ENCODE measurements around the gene SNX24. TPM values are rescaled to one million over a fixed set of nuclear protein-coding genes. Genes with fewer than 3 reads are reported as not detected.

SNX24 gene
- total and polyA plus RNA-seq, 4 donors = 6.3 to 10.1 (median 9.1) TPM

DNA sequence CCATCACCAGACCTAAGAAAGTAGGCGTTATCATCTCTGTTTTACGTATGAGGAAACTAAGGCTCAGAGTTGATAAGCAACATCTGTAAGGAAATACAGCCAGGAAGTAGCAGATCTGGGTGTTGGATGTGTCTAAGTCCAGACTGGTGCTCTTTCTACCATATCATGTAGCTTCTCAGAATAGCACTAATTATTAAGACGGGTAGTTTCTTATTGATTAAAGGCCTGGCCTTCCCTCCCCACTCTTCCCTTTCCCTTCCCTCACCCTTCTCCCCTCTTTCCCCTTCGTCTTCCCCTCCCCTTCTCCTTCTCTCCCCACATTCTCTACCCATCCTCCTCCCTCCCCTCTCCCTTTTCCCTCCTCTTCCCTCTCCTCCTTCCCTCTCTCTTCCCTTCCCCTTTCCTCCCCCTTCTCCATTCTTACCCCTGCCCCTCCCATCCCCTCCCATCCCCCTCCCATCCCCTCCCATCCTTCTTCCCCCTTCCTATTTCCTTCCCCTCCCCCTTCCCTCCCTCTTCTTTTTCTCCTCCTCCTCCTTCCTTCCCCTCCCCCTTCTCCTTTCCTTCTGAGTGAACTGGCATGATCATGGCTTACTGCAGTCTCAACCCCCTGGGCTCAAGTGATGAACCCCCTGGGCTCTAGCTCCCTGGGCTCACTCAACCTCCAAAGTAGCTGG lies 79.4 kb downstream of the SNX24 start:
- H3K27ac ChIP-seq (ENCODE audit: low read depth in 1 of 2, low read length in 2 of 2) = no peak overlapping the region
- H3K9me3 ChIP-seq (ENCODE audit: control insufficient read depth in 4 of 4, low read length in 3 of 4) = no peaks in the 10 kb centered on the region
- H3K27me3 ChIP-seq (ENCODE audit: control insufficient read depth in 4 of 4, insufficient read depth in 4 of 4, low read length in 3 of 4) = no peaks in the 10 kb centered on the region
- H3K4me3 ChIP-seq (ENCODE audit: low read depth in 1 of 3, low read length in 3 of 3) = no peak overlapping the region
- DNase-seq (ENCODE audit: low spot score) = no peak
- TF ChIP-seq FOXA2 (IDR thresholded peaks at IDR 0.05) = no peak
- TF ChIP-seq EGR1 (IDR thresholded peaks at IDR 0.05; ENCODE audit: low read depth in 2 of 2) = no peak
- TF ChIP-seq, protein P1, sequence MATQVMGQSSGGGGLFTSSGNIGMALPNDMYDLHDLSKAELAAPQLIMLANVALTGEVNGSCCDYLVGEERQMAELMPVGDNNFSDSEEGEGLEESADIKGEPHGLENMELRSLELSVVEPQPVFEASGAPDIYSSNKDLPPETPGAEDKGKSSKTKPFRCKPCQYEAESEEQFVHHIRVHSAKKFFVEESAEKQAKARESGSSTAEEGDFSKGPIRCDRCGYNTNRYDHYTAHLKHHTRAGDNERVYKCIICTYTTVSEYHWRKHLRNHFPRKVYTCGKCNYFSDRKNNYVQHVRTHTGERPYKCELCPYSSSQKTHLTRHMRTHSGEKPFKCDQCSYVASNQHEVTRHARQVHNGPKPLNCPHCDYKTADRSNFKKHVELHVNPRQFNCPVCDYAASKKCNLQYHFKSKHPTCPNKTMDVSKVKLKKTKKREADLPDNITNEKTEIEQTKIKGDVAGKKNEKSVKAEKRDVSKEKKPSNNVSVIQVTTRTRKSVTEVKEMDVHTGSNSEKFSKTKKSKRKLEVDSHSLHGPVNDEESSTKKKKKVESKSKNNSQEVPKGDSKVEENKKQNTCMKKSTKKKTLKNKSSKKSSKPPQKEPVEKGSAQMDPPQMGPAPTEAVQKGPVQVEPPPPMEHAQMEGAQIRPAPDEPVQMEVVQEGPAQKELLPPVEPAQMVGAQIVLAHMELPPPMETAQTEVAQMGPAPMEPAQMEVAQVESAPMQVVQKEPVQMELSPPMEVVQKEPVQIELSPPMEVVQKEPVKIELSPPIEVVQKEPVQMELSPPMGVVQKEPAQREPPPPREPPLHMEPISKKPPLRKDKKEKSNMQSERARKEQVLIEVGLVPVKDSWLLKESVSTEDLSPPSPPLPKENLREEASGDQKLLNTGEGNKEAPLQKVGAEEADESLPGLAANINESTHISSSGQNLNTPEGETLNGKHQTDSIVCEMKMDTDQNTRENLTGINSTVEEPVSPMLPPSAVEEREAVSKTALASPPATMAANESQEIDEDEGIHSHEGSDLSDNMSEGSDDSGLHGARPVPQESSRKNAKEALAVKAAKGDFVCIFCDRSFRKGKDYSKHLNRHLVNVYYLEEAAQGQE (IDR thresholded peaks at IDR 0.05) = no peak
- TF ChIP-seq, protein P2, sequence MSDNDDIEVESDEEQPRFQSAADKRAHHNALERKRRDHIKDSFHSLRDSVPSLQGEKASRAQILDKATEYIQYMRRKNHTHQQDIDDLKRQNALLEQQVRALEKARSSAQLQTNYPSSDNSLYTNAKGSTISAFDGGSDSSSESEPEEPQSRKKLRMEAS (IDR thresholded peaks at IDR 0.05) = no peak
- TF ChIP-seq RAD21 (IDR thresholded peaks at IDR 0.05) = no peak
- 87% methylated on average over 4 of the region's 4 CpGs for WGBS
- H3K9ac ChIP-seq (ENCODE audit: low read depth in 1 of 2, low read length in 2 of 2) = no peak overlapping the region
- H3K4me1 ChIP-seq (ENCODE audit: control insufficient read depth in 4 of 4, insufficient read depth in 4 of 4, low read length in 3 of 4) = no peaks in the 10 kb centered on the region
- H3K36me3 ChIP-seq (ENCODE audit: control insufficient read depth in 4 of 4, insufficient read depth in 3 of 4, low read depth in 1 of 4, low read length in 3 of 4) = no peaks in the 10 kb centered on the region

DNA sequence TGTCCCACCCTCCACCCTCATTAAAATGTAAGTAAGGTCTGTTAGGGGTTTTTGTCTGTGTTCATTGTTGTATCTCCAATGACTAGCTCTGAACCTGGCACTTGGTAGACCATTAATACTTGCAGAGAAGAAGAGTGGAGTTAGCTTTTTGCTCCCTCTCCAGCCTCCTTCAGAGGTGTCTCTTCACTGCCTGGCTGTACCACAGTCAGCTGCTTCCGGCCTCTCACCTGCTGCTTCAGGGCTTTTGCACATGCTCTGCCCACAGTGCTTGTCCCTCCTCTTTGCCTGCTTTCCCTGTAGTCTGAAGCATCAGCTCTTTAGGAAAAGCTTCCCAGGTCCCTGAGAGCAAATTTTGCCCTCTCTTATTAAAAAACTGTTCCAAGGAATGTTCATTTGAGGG lies 83.6 kb downstream of the SNX24 start:
- no peaks in the 10 kb centered on the region for H3K36me3 ChIP-seq (ENCODE audit: control insufficient read depth in 4 of 4, insufficient read depth in 3 of 4, low read depth in 1 of 4, low read length in 3 of 4)
- H3K9ac ChIP-seq (ENCODE audit: low read depth in 1 of 2, low read length in 2 of 2) = no peak overlapping the region
- TF ChIP-seq, protein P3, sequence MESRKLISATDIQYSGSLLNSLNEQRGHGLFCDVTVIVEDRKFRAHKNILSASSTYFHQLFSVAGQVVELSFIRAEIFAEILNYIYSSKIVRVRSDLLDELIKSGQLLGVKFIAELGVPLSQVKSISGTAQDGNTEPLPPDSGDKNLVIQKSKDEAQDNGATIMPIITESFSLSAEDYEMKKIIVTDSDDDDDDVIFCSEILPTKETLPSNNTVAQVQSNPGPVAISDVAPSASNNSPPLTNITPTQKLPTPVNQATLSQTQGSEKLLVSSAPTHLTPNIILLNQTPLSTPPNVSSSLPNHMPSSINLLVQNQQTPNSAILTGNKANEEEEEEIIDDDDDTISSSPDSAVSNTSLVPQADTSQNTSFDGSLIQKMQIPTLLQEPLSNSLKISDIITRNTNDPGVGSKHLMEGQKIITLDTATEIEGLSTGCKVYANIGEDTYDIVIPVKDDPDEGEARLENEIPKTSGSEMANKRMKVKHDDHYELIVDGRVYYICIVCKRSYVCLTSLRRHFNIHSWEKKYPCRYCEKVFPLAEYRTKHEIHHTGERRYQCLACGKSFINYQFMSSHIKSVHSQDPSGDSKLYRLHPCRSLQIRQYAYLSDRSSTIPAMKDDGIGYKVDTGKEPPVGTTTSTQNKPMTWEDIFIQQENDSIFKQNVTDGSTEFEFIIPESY (IDR thresholded peaks at IDR 0.05) = no peak
- no peak for TF ChIP-seq RAD21 (IDR thresholded peaks at IDR 0.05)
- no peak for TF ChIP-seq HNF4A (conservative IDR thresholded peaks at IDR 0.05)
- TF ChIP-seq, protein P4, sequence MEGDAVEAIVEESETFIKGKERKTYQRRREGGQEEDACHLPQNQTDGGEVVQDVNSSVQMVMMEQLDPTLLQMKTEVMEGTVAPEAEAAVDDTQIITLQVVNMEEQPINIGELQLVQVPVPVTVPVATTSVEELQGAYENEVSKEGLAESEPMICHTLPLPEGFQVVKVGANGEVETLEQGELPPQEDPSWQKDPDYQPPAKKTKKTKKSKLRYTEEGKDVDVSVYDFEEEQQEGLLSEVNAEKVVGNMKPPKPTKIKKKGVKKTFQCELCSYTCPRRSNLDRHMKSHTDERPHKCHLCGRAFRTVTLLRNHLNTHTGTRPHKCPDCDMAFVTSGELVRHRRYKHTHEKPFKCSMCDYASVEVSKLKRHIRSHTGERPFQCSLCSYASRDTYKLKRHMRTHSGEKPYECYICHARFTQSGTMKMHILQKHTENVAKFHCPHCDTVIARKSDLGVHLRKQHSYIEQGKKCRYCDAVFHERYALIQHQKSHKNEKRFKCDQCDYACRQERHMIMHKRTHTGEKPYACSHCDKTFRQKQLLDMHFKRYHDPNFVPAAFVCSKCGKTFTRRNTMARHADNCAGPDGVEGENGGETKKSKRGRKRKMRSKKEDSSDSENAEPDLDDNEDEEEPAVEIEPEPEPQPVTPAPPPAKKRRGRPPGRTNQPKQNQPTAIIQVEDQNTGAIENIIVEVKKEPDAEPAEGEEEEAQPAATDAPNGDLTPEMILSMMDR (IDR thresholded peaks at IDR 0.05; ENCODE audit: low read depth, low read length, missing input control) = no peak
- no peaks in the 10 kb centered on the region for H3K9me3 ChIP-seq (ENCODE audit: control insufficient read depth in 4 of 4, low read length in 3 of 4)
- no peaks in the 10 kb centered on the region for H3K4me1 ChIP-seq (ENCODE audit: control insufficient read depth in 4 of 4, insufficient read depth in 4 of 4, low read length in 3 of 4)
- no peak for DNase-seq (ENCODE audit: low spot score)
- H3K27me3 ChIP-seq (ENCODE audit: control insufficient read depth in 4 of 4, insufficient read depth in 4 of 4, low read length in 3 of 4) = no peaks in the 10 kb centered on the region
- 93% methylated on average over 1 of the region's 1 CpG for WGBS
- no peak overlapping the region for H3K4me3 ChIP-seq (ENCODE audit: low read depth in 1 of 3, low read length in 3 of 3)
- H3K27ac ChIP-seq (ENCODE audit: low read depth in 1 of 2, low read length in 2 of 2) = no peak overlapping the region

DNA sequence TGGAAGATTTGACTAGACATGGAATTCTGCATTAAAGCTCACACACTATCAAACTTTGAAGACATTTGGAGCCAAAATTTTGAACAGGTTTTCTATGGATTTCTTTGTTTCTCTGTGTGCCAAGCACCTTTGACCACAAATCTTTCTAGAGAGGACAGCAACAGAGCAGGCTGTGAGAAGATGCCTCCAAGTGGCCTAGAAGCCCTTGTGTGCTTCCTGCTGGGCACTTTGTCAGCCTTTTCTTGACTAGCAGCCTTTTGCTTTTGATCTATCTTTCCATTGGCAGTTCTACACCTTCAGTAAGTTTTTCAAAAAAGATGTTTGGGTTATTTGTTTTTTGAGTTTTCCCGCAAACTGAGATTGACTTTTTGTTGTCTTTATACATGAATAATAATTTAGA lies 84.6 kb downstream of the SNX24 start:
- Histone ChIP-seq H3K9me3 (ENCODE audit: control insufficient read depth in 4 of 4, low read length in 3 of 4) (no peaks in the 10 kb centered on the region), H3K27ac (ENCODE audit: low read depth in 1 of 2, low read length in 2 of 2) (no peak overlapping the region), H3K4me3 (ENCODE audit: low read depth in 1 of 3, low read length in 3 of 3) (no peak overlapping the region), H3K27me3 (ENCODE audit: control insufficient read depth in 4 of 4, insufficient read depth in 4 of 4, low read length in 3 of 4) (no peaks in the 10 kb centered on the region), H3K9ac (ENCODE audit: low read depth in 1 of 2, low read length in 2 of 2) (no peak overlapping the region), H3K36me3 (ENCODE audit: control insufficient read depth in 4 of 4, insufficient read depth in 3 of 4, low read depth in 1 of 4, low read length in 3 of 4) (no peaks in the 10 kb centered on the region), H3K4me1 (ENCODE audit: control insufficient read depth in 4 of 4, insufficient read depth in 4 of 4, low read length in 3 of 4) (no peaks in the 10 kb centered on the region)
- DNase-seq (ENCODE audit: low spot score) = no peak
- TF ChIP-seq, protein P4 (IDR thresholded peaks at IDR 0.05; ENCODE audit: low read depth, low read length, missing input control) = no peak
- no peak for TF ChIP-seq RAD21 (IDR thresholded peaks at IDR 0.05)
- TF ChIP-seq JUND (IDR thresholded peaks at IDR 0.05) = no peak
- WGBS = 98% methylated on average over 1 of the region's 1 CpG
